ENCODE results near the gene BCLAF3.

BCLAF3 gene

GRCh38 chrX:19990556-19991349 is at the start of gene BCLAF3:
Gene BCLAF3, minus strand, starts transcription at chrX:19991061. Its CDS starts 20,797 bp downstream, at chrX:19970264.
- peak; percentile 95 for DNase-seq

- DNase-seq = no peak
Measured at GRCh38 chrX:20038966-20039365, 48.1 kb upstream of the BCLAF3 start.

GRCh38 chrX:20037186-20037585 is 46.3 kb upstream of the BCLAF3 start:
- no peak for DNase-seq

GRCh38 chrX:20032201-20032600 is 41.3 kb upstream of the BCLAF3 start:
- no peak for DNase-seq

GRCh38 chrX:20029728-20030127 is 38.9 kb upstream of the BCLAF3 start:
- peak; percentile 29 for DNase-seq

- DNase-seq = peak; percentile 3
Measured at GRCh38 chrX:20028588-20028987, 37.7 kb upstream of the BCLAF3 start.

GRCh38 chrX:20026278-20026677 is 35.4 kb upstream of the BCLAF3 start:
- DNase-seq = no peak

- no peak for DNase-seq
Measured at GRCh38 chrX:20019672-20020365, 29.0 kb upstream of the BCLAF3 start.

GRCh38 chrX:20016616-20016945 is 25.7 kb upstream of the BCLAF3 start:
- no peak for DNase-seq

- DNase-seq = no peak
Measured at GRCh38 chrX:20015945-20016615, 25.2 kb upstream of the BCLAF3 start.

GRCh38 chrX:20015422-20015821 is 24.6 kb upstream of the BCLAF3 start:
- no peak for DNase-seq

GRCh38 chrX:20011608-20012007 is 20.7 kb upstream of the BCLAF3 start:
- no peak for DNase-seq

- DNase-seq = no peak
Measured at GRCh38 chrX:20007962-20008622, 17.2 kb upstream of the BCLAF3 start.

GRCh38 chrX:20005883-20006282 is 15.0 kb upstream of the BCLAF3 start:
- no peak for DNase-seq

- no peak for DNase-seq
Measured at GRCh38 chrX:20001588-20001987, 10.7 kb upstream of the BCLAF3 start.

GRCh38 chrX:19991350-19991718 is 473 bp upstream of the BCLAF3 start:
- DNase-seq = no peak

- DNase-seq = peak; percentile 44
Measured at GRCh38 chrX:19990151-19990555, 708 bp downstream of the BCLAF3 start.

- DNase-seq = no peak
Measured at GRCh38 chrX:19987856-19988255, 3.0 kb downstream of the BCLAF3 start.

- no peak for DNase-seq
Measured at GRCh38 chrX:19986531-19986930, 4.3 kb downstream of the BCLAF3 start.

GRCh38 chrX:19981947-19982346 is 8.9 kb downstream of the BCLAF3 start:
- DNase-seq = no peak

GRCh38 chrX:19975845-19976244 is 15.0 kb downstream of the BCLAF3 start:
- no peak for DNase-seq

- no peak for DNase-seq
Measured at GRCh38 chrX:19972984-19973383, 17.9 kb downstream of the BCLAF3 start.

- DNase-seq = peak; percentile 29
Measured at GRCh38 chrX:19968276-19968675, 22.6 kb downstream of the BCLAF3 start.

Data from hematopoietic multipotent progenitor cell treated with erythropoietin and hydrocortisone succinate and interleukin-3 and kit ligand, for 4 days (in vitro differentiated cells).